ENCODE results near the gene CACNB4. TPM values are rescaled to one million over a fixed set of nuclear protein-coding genes. Genes with fewer than 3 reads are reported as not detected.

The CACNB4 gene
- total and polyA plus RNA-seq, 10 of the 15 experiments (the other 5 are each of a cell fraction or from before 2014, with no cell fraction given): 2.0 to 21.6 (median 9.3) TPM

DNA sequence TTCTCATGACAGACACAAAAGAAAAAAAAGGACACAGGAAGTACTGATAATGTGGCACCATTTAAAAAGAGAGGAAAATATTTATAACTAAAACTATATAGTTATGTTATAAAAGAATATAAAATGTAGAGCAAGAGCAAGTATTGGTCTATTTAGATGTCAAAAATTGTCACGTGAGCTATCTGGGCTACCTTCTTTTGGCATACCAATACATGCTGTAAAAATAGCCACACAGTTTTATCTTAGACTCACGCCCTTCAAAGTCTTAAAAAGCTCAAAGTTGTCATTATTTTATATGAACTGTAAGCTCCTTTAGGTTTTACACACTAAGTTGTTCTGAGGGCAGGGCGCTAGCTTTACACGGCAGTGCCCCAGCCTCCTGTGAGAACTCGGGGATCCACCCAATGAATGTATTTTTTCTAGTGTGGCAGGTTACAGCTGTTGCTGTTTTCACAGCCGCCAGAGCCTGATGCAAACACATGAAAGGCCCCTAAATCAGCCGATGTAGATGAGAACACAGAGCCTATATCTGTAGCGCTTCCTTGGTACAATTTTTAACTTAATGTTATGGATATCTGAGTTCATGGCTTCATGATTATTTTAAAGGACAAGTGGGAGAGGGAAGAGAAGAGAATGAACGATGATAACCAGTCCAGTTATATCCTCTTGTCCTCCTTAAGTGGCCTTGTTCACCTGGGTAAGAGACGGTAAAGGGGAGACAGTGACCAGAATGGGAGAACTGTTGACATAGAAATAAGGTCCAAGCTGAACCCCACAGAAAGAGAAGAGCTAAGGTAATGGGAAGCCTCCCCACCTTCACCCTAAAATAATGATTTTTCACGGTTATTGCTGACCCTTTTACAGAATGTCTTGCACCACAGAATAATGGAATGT is 130.8 kb downstream of the CACNB4 start:
- POLR2A ChIA-PET: interaction anchor here (1.4 kb wide), 1 partner anchor 9 kb away, joined by 3 read pairs; no protein-coding TSS in a partner anchor
- RAD21 ChIA-PET (ENCODE audit: unreplicated experiment): no interaction called here
- Histone ChIP-seq H3K27ac (ENCODE audit: control insufficient read depth, insufficient read depth) (no peak overlapping the region), H3K36me3 (ENCODE audit: control insufficient read depth in 2 of 2, insufficient read depth in 2 of 2, low read length in 1 of 2) (no peaks in the 10 kb centered on the region), H3K27me3 (replicated peaks in 1 of 2; ENCODE audit: control insufficient read depth in 2 of 2, insufficient read depth in 2 of 2, low read length in 1 of 2) (no peaks in the 10 kb centered on the region; a peak in 1 of 4 replicates), H3K9me3 (replicated peaks; ENCODE audit: control insufficient read depth, insufficient read depth, low read length) (no peaks in the 10 kb centered on the region), H3K4me1 (ENCODE audit: control insufficient read depth, insufficient read depth, low read length) (no peaks in the 10 kb centered on the region), H3K9ac (ENCODE audit: control insufficient read depth, insufficient read depth, low read length) (no peak overlapping the region), H3K4me3 (no peak overlapping the region), H3K4me2 (ENCODE audit: control insufficient read depth, insufficient read depth) (no peak overlapping the region), H3K79me2 (ENCODE audit: control insufficient read depth, insufficient read depth, low read length) (no peaks in the 10 kb centered on the region), H4K20me1 (ENCODE audit: control insufficient read depth, insufficient read depth) (no peaks in the 10 kb centered on the region), H2AFZ (ENCODE audit: control insufficient read depth, low read depth, low read length) (no peak overlapping the region)
- in situ Hi-C loops (cut with MboI): no loop called here
- CTCF ChIA-PET: interaction anchor here (0.6 kb wide), 1 partner anchor 433 kb away, joined by 3 read pairs; no protein-coding TSS in a partner anchor
- ATAC-seq: no peak
- intact Hi-C loops (cut with micrococcal nuclease; ENCODE audit: unreplicated experiment): no loop called here
- BruUV-seq (replicated peaks): no TSS peak
- SMC1A ChIA-PET (ENCODE audit: uncharacterized antibody, unreplicated experiment): interaction anchor here (1.5 kb wide), 1 partner anchor 9 kb away, joined by 4 read pairs; no protein-coding TSS in a partner anchor
- 63% methylated on average over 11 of the region's 11 CpGs for WGBS (ENCODE audit: insufficient coverage, insufficient replicate concordance, low lambda C conversion rate, missing lambda C conversion rate)
- DNase-seq (ENCODE audit: low read depth, low spot score): no peak
- no peak for FAIRE-seq
- no peak for TF ChIP-seq GATAD2B (conservative IDR thresholded peaks at IDR 0.05; ENCODE audit: low read depth)
- no peak for TF ChIP-seq TAF1 (IDR thresholded peaks at IDR 0.05; ENCODE audit: borderline replicate concordance, low read depth, low read length)
- no peak for TF ChIP-seq FOXM1 (IDR thresholded peaks at IDR 0.05; ENCODE audit: low read depth, low read length)
- no peak for TF ChIP-seq ESRRA (IDR thresholded peaks at IDR 0.05; ENCODE audit: low read length)
- TF ChIP-seq NRF1 (conservative IDR thresholded peaks at IDR 0.05; ENCODE audit: low read depth, low read length): no peak
- TF ChIP-seq, protein P1, sequence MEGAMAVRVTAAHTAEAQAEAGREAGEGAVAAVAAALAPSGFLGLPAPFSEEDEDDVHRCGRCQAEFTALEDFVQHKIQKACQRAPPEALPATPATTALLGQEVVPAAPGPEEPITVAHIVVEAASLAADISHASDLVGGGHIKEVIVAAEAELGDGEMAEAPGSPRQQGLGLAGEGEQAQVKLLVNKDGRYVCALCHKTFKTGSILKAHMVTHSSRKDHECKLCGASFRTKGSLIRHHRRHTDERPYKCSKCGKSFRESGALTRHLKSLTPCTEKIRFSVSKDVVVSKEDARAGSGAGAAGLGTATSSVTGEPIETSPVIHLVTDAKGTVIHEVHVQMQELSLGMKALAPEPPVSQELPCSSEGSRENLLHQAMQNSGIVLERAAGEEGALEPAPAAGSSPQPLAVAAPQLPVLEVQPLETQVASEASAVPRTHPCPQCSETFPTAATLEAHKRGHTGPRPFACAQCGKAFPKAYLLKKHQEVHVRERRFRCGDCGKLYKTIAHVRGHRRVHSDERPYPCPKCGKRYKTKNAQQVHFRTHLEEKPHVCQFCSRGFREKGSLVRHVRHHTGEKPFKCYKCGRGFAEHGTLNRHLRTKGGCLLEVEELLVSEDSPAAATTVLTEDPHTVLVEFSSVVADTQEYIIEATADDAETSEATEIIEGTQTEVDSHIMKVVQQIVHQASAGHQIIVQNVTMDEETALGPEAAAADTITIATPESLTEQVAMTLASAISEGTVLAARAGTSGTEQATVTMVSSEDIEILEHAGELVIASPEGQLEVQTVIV (IDR thresholded peaks at IDR 0.05; ENCODE audit: borderline replicate concordance, partially characterized antibody): no peak
- TF ChIP-seq RB1 (IDR thresholded peaks at IDR 0.05; ENCODE audit: borderline replicate concordance): no peak
- no peak for TF ChIP-seq KDM1A (IDR thresholded peaks at IDR 0.05; ENCODE audit: borderline replicate concordance)
- no peak for TF ChIP-seq MYB (IDR thresholded peaks at IDR 0.05; ENCODE audit: borderline replicate concordance, low read depth, low read length)
- TF ChIP-seq CREM (IDR thresholded peaks at IDR 0.05; ENCODE audit: low read depth): no peak
- TF ChIP-seq, protein P2, sequence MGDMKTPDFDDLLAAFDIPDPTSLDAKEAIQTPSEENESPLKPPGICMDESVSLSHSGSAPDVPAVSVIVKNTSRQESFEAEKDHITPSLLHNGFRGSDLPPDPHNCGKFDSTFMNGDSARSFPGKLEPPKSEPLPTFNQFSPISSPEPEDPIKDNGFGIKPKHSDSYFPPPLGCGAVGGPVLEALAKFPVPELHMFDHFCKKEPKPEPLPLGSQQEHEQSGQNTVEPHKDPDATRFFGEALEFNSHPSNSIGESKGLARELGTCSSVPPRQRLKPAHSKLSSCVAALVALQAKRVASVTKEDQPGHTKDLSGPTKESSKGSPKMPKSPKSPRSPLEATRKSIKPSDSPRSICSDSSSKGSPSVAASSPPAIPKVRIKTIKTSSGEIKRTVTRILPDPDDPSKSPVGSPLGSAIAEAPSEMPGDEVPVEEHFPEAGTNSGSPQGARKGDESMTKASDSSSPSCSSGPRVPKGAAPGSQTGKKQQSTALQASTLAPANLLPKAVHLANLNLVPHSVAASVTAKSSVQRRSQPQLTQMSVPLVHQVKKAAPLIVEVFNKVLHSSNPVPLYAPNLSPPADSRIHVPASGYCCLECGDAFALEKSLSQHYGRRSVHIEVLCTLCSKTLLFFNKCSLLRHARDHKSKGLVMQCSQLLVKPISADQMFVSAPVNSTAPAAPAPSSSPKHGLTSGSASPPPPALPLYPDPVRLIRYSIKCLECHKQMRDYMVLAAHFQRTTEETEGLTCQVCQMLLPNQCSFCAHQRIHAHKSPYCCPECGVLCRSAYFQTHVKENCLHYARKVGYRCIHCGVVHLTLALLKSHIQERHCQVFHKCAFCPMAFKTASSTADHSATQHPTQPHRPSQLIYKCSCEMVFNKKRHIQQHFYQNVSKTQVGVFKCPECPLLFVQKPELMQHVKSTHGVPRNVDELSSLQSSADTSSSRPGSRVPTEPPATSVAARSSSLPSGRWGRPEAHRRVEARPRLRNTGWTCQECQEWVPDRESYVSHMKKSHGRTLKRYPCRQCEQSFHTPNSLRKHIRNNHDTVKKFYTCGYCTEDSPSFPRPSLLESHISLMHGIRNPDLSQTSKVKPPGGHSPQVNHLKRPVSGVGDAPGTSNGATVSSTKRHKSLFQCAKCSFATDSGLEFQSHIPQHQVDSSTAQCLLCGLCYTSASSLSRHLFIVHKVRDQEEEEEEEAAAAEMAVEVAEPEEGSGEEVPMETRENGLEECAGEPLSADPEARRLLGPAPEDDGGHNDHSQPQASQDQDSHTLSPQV (IDR thresholded peaks at IDR 0.05): no peak
- no peak for TF ChIP-seq RFX5 (IDR thresholded peaks at IDR 0.05; ENCODE audit: low read depth, low read length)
- no peak for TF ChIP-seq NR2C2 (IDR thresholded peaks at IDR 0.05; ENCODE audit: borderline replicate concordance, control insufficient read depth, insufficient read length, low read depth)
- no peak for TF ChIP-seq MXI1 (IDR thresholded peaks at IDR 0.05; ENCODE audit: low read depth, low read length)
- no peak for TF ChIP-seq NFYA (IDR thresholded peaks at IDR 0.05; ENCODE audit: borderline replicate concordance, low read depth, low read length)
